Measurements from ENCODE around the gene CAB39L.

- TF ChIP-seq CTCF (conservative IDR thresholded peaks at IDR 0.05; ENCODE audit: low read depth in 2 of 2): no peak
- TF ChIP-seq EZH2phosphoT487 (IDR thresholded peaks at IDR 0.05; ENCODE audit: unreplicated experiment): no peak
- TF ChIP-seq, protein P1, sequence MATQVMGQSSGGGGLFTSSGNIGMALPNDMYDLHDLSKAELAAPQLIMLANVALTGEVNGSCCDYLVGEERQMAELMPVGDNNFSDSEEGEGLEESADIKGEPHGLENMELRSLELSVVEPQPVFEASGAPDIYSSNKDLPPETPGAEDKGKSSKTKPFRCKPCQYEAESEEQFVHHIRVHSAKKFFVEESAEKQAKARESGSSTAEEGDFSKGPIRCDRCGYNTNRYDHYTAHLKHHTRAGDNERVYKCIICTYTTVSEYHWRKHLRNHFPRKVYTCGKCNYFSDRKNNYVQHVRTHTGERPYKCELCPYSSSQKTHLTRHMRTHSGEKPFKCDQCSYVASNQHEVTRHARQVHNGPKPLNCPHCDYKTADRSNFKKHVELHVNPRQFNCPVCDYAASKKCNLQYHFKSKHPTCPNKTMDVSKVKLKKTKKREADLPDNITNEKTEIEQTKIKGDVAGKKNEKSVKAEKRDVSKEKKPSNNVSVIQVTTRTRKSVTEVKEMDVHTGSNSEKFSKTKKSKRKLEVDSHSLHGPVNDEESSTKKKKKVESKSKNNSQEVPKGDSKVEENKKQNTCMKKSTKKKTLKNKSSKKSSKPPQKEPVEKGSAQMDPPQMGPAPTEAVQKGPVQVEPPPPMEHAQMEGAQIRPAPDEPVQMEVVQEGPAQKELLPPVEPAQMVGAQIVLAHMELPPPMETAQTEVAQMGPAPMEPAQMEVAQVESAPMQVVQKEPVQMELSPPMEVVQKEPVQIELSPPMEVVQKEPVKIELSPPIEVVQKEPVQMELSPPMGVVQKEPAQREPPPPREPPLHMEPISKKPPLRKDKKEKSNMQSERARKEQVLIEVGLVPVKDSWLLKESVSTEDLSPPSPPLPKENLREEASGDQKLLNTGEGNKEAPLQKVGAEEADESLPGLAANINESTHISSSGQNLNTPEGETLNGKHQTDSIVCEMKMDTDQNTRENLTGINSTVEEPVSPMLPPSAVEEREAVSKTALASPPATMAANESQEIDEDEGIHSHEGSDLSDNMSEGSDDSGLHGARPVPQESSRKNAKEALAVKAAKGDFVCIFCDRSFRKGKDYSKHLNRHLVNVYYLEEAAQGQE (IDR thresholded peaks at IDR 0.05; ENCODE audit: unreplicated experiment): no peak
- no peak for TF ChIP-seq NANOG (IDR thresholded peaks at IDR 0.05; ENCODE audit: borderline replicate concordance)
These were observed 55.7 kb downstream of the CAB39L start for GRCh38 chr13:49388091-49388635.

All from GM23338 (cell line).